Naive thymus-derived CD8-positive, alpha-beta T cell (primary cell): Measurements from ENCODE around the gene ZBTB38. TPM values are rescaled to one million over a fixed set of nuclear protein-coding genes. Genes with fewer than 3 reads are reported as not detected.
A peak's percentile ranks its signal among the peaks of the same experiment; 100 is the strongest.

ENCODE experiments used
- ATAC-seq, 2 donors: fragments of 150-1000 bp; cut with Tn5 transposase in 1 of 2; sonication (Bioruptor Pico), chemical (Tn5 transposase) in 1 of 2; 1 replicate in 1 of 2; 2 replicates in 1 of 2; pipeline ENCODE4 v1.10.0; 2021; ENCODE audit warnings: mild to moderate bottlenecking in 2 of 2, moderate library complexity in 2 of 2
- POLR2A ChIA-PET: fragments of 350-600 bp; sonication (Branson Sonifier 250); formaldehyde crosslinking; loops from one replicate; lab custom pipeline; 2021; ENCODE audit warnings: antibody characterized with exemption; lab: Charles Lee
- DNase-seq, 10 donors: peaks; one replicate each; pipeline versions ENCODE4 v3.0.0 to v3.0.0-alpha.2; 2020 to 2022
- H3K27ac Mint-ChIP-seq, 10 donors: one replicate each; pipeline ENCODE4 v1.8.0; 2020 to 2022; ENCODE audit warnings: mild to moderate bottlenecking in 10 of 10, mixed read lengths in 10 of 10, moderate library complexity in 4 of 10, inconsistent platforms in 1 of 10
- H3K27me3 Mint-ChIP-seq, 5 donors: one replicate each; pipeline ENCODE4 v1.8.0; 2021 to 2022; ENCODE audit warnings: mixed read lengths in 5 of 5
- H3K36me3 Mint-ChIP-seq, 3 donors: one replicate each; pipeline ENCODE4 v1.8.0; 2020 to 2022; ENCODE audit warnings: mixed read lengths in 3 of 3, mild to moderate bottlenecking in 2 of 3, inconsistent platforms in 1 of 3
- H3K4me1 Mint-ChIP-seq, 4 donors: one replicate each; pipeline ENCODE4 v1.8.0; 2021 to 2022; ENCODE audit warnings: mixed read lengths in 4 of 4
- H3K4me3 Mint-ChIP-seq, 10 donors: one replicate each; pipeline ENCODE4 v1.8.0; 2020 to 2022; ENCODE audit warnings: mild to moderate bottlenecking in 10 of 10, mixed read lengths in 10 of 10, moderate library complexity in 6 of 10, inconsistent platforms in 1 of 10
- H3K9me3 Mint-ChIP-seq, 9 donors: one replicate each; pipeline ENCODE4 v1.8.0; 2020 to 2022; ENCODE audit warnings: mixed read lengths in 9 of 9, mild to moderate bottlenecking in 3 of 9, inconsistent platforms in 1 of 9, moderate library complexity in 1 of 9
- polyA plus RNA-seq, 3 donors: library from polyadenylated mRNA; unstranded; fragments of 300-500 nt; fragmentation: Illumina TruSeq; gene quantifications; one replicate each; pipeline ENCODE4 v1.2.3, GENCODE V29; 2021
- total RNA-seq, 8 experiments: library from RNA in 2 of 8; stranded (reverse) in 2 of 8; gene quantifications; one replicate each; pipeline ENCODE4 v1.2.3 and lab custom pipeline; 2021 to 2026

Gene ZBTB38
- total and polyA plus RNA-seq, 5 experiments from 2014 or later = 48.3 to 118 (median 56.5) TPM

DNA sequence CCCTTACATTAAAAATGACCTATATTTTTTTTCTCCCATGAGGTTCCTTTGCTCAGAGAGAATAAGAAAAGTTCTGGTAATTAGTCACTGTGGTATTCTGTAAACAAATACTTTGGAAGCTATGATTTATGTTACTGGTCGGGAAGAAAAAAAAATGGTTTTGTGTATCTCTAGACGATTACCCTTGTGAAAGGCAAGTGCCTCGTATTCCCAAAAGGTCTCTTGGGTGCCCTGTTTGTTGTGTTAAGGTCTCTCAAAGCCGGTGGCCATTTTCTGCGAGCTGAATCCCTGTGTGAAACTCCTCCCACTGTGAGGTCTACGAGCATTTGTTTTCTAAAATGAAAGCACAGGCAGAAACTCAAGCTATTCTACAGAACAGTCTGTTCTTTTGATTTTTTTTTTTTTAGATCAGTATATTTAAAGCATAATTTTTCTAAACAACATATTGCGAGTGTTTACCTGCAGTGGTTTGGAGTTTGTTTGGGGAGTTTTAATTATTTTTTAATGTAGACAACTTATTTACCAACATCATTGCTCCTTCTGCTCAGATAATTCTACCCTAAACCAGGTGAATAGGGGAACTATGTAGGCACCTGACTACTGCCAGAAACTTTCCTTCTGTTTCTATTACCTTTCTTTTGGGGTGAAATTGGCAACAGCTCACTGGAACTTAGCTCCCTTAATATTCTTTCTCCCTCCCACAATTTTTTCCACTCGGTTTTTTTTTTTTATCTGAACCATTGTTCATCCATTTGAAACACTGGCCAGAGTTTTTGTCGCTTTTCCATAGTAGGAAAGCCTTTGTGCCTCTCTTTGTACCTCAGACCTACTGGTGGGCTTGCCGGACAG, 44.0 kb downstream of the ZBTB38 start:
- Mint-ChIP-seq H3K27me3 (no peaks in the 10 kb centered on the region), H3K36me3 (peaks cover 0 to 28% (median 10%) of the 10 kb centered on the region in 3 donors), H3K4me1 (peaks cover 37 to 85% (median 76%) of the 10 kb centered on the region in 4 donors), H3K27ac (peak overlapping the region; percentile 94 to 99 (median 98)), H3K4me3 (peak overlapping the region; percentile 69 to 89 (median 84)), H3K9me3 (no peaks in the 10 kb centered on the region)
- DNase-seq = peak in 9 of 10 donors; percentile 25 to 80 (median 64)
- peak; percentile 66 to 73 for ATAC-seq
- POLR2A ChIA-PET = interaction anchor here (0.5 to 4.6 kb wide), 15 partner anchors 10 to 225 kb away, joined by 3 to 69 read pairs (median 4); partner anchors contain the start of genes PXYLP1 and RASA2

DNA sequence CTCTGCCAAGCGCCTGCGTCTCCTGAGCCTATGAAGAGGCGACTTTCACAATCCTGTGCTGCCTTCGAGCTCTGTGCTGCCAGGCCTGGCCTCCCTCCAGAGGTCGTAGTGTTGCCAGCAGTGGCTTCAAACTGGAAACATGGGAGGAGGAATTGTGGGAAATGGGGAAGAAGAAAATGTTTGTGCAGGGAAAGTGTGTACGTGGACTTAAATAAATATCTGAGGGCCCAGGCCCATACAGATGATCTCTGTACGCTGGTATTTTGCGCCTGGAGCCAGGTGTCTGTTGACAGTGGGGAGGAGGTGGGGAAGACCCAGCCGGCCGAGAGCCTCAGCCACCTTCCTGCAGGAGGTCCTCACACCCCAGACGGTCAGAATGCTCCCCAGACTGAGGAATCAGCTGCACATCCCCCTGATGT, 44.6 kb downstream of the ZBTB38 start:
- Mint-ChIP-seq H3K27ac (peak overlapping the region; percentile 94 to 99 (median 98)), H3K4me1 (peaks cover 38 to 86% (median 78%) of the 10 kb centered on the region in 4 donors), H3K27me3 (no peaks in the 10 kb centered on the region), H3K36me3 (peaks cover 0 to 25% (median 11%) of the 10 kb centered on the region in 3 donors), H3K4me3 (peak overlapping the region; percentile 36 to 89 (median 84)), H3K9me3 (no peaks in the 10 kb centered on the region)
- ATAC-seq (no peak), DNase-seq (no peak)
- POLR2A ChIA-PET = interaction anchor here (0.5 to 4.6 kb wide), 16 partner anchors 8 to 224 kb away, joined by 3 to 69 read pairs (median 4); partner anchors contain the start of gene PXYLP1

DNA sequence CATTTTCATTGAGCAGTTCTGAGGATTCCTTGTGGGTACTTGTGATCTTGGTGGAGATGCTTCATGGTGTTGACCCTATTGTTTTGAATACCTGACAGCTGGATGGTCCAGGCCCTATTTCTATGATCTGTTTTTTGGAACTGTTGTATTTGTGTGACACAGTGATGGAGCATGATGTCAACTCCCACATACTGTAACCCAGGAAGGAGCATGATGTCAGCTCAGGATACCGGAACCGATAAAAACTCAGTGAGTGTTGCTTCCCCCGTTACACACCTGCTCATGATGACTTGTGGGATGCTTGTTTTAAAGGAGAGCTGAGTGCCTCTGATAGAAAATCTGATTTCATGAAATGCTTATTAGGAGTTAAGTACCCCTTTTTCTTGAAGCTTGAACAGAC, 45.1 kb downstream of the ZBTB38 start:
- DNase-seq (peak in 1 of 10 donors; percentile 15), ATAC-seq (peak in 1 of 2 donors; percentile 13)
- H3K36me3 Mint-ChIP-seq = peaks cover 0 to 25% (median 13%) of the 10 kb centered on the region in 3 donors
- peak overlapping the region; percentile 94 to 99 (median 98) for H3K27ac Mint-ChIP-seq
- peaks cover 39 to 87% (median 82%) of the 10 kb centered on the region in 4 donors for H3K4me1 Mint-ChIP-seq
- H3K27me3 Mint-ChIP-seq = no peaks in the 10 kb centered on the region
- POLR2A ChIA-PET = interaction anchor here (0.5 to 4.6 kb wide), 10 partner anchors 8 to 224 kb away, joined by 3 to 69 read pairs (median 4); partner anchors contain the start of gene PXYLP1
- H3K4me3 Mint-ChIP-seq = peak overlapping the region; percentile 36 to 88 (median 82)
- H3K9me3 Mint-ChIP-seq = no peaks in the 10 kb centered on the region

DNA sequence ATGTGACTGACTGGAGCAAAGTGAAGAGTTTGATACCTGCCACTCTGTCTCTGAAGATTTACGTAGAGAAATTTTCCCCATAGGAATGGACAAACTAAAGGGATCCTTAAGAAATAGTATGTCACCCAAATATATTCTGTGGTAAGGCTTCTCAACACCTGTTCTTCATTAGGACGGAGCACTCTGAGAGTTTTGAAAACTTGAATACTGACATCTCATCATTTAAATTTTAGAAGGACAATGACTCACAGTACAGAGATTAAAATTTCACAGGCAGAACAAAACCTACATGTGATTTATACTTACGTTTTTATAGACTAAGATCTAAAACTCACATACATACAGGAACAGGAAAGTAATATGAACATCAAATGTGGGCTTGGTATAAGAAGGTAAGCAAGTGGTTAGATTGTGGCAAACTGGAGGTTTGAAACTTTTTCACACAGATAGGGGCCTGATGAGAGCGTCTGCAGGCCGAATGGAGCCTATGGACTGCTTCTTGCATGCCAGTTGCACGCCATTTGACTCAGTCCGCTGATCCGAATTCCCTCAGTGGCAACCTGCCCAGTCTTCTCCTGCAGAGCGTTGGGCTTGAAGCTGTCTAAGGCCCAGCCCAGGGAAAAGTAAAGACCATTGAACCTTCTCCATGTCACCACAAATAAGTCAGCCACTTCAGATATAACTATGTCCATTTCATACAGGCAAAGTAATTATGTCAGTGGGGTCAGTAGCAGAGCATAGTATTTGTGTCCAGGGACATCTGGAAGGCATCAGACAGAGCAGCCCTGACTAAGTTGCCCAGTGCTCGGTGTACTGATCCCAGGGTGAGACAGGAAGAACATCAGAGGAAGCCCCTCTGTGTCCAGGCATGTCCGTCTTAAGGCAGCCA, 45.7 kb downstream of the ZBTB38 start:
- no peaks in the 10 kb centered on the region for H3K27me3 Mint-ChIP-seq
- POLR2A ChIA-PET = interaction anchor here (0.7 to 4.6 kb wide), 8 partner anchors 9 to 182 kb away, joined by 3 to 69 read pairs (median 5); partner anchors contain the start of gene PXYLP1
- peak overlapping the region; percentile 94 to 99 (median 98) for H3K27ac Mint-ChIP-seq
- ATAC-seq = peak; percentile 64 to 80
- peaks cover 0 to 26% (median 14%) of the 10 kb centered on the region in 3 donors for H3K36me3 Mint-ChIP-seq
- peaks cover 40 to 90% (median 84%) of the 10 kb centered on the region in 4 donors for H3K4me1 Mint-ChIP-seq
- H3K9me3 Mint-ChIP-seq = no peaks in the 10 kb centered on the region
- DNase-seq = peak in 5 of 10 donors; percentile 13 to 75 (median 65)
- peak overlapping the region; percentile 36 to 88 (median 82) for H3K4me3 Mint-ChIP-seq

DNA sequence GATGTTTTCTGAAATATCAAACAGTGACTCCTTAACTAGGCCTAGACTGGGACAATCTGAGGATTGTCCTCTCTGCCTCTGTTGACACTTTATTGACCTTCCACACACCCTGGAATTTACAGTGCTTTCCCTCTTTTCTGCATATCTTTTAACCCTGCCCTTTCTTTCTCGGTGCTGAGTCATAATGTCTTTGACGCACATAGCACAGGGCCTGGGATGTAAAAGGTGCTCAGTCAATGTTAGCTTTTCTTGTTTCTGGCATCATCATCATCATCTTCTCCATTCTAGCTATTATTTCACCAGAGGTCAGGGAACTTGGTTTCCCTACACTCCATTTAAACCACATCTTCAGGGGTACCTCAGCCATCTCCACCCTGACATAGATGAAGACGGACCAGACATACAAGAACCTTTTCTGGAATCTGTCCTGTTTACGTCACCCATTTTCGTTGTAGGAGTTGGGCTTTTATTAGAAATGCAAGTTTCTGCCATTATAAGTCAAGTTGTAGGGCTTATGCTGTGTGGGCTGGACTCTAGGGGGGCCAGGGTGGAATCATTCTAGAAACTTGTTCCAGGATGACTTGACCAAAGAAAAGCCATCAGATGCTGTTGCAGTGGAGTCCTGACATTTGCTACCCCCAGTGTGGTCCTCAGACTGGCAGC, 46.6 kb downstream of the ZBTB38 start:
- no peak for DNase-seq
- H3K36me3 Mint-ChIP-seq = peaks cover 0 to 27% (median 18%) of the 10 kb centered on the region in 3 donors
- no peak for ATAC-seq
- POLR2A ChIA-PET = no interaction called here
- H3K4me1 Mint-ChIP-seq = peaks cover 38 to 92% (median 83%) of the 10 kb centered on the region in 4 donors
- peak overlapping the region; percentile 94 to 99 (median 98) for H3K27ac Mint-ChIP-seq
- peak overlapping the region in 8 of 10 donors; percentile 36 to 88 (median 80) for H3K4me3 Mint-ChIP-seq
- H3K27me3 Mint-ChIP-seq = no peaks in the 10 kb centered on the region
- H3K9me3 Mint-ChIP-seq = no peaks in the 10 kb centered on the region

DNA sequence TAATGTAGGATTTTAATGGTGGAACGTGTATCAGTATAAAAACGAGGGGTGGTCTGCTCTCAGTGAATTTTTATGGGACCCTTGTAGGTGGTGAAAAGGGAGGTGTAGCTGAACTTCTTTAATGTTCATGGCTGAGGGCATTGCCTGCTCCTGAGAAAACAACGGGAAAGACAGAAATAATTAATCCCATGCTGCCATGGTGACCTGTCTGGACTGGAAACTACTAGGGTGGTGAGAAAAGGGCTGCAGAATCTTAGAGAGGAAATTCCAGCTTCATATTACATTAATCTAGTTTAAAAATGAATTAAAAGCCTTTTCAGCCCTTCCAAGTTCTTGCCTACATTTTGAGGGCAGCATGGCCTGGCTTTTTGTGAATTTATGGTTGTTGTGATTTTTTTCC, 47.6 kb downstream of the ZBTB38 start:
- POLR2A ChIA-PET = interaction anchor here (1.5 kb wide), 1 partner anchor 11 kb away, joined by 4 read pairs; no protein-coding TSS in a partner anchor
- peaks cover 0 to 27% (median 18%) of the 10 kb centered on the region in 3 donors for H3K36me3 Mint-ChIP-seq
- no peaks in the 10 kb centered on the region for H3K27me3 Mint-ChIP-seq
- H3K4me1 Mint-ChIP-seq = peaks cover 41 to 85% (median 78%) of the 10 kb centered on the region in 4 donors
- ATAC-seq (no peak), DNase-seq (no peak)
- H3K4me3 Mint-ChIP-seq = no peak overlapping the region
- H3K9me3 Mint-ChIP-seq = no peaks in the 10 kb centered on the region
- H3K27ac Mint-ChIP-seq = peak overlapping the region in 8 of 10 donors; percentile 61 to 99 (median 98)

Other genes starting within 250 kb of the ZBTB38 start
- 10 to 100 TPM; 34.4 to 36.9 TPM for gene PXYLP1, start 136.7 kb upstream of the ZBTB38 start, total RNA-seq
- gene PXYLP1, start 136.7 kb upstream of the ZBTB38 start, polyA plus RNA-seq = 10 to 100 TPM in 2 of 3 donors, 1 to 10 TPM in 1; 9.9 to 18.3 (median 16.9) TPM
- 100 to 1,000 TPM; 112 to 124 TPM for gene RASA2, start 118.5 kb downstream of the ZBTB38 start, total RNA-seq
- gene RASA2, start 118.5 kb downstream of the ZBTB38 start, polyA plus RNA-seq = 10 to 100 TPM; 55.0 to 66.8 (median 57.9) TPM